NCI-H128 (cell line): ENCODE measurements around the gene NRN1.
"Not testable (repeated sequence)": the region's sequence is repeated elsewhere in the genome, so short reads cannot be mapped to it uniquely, and the experiment has no call there.

Experiments
- DNase-seq: peaks from one replicate; lab custom pipeline; 2025; ENCODE audit not compliant: unreplicated experiment; lab: John Stamatoyannopoulos, UW

The NRN1 gene

DNA sequence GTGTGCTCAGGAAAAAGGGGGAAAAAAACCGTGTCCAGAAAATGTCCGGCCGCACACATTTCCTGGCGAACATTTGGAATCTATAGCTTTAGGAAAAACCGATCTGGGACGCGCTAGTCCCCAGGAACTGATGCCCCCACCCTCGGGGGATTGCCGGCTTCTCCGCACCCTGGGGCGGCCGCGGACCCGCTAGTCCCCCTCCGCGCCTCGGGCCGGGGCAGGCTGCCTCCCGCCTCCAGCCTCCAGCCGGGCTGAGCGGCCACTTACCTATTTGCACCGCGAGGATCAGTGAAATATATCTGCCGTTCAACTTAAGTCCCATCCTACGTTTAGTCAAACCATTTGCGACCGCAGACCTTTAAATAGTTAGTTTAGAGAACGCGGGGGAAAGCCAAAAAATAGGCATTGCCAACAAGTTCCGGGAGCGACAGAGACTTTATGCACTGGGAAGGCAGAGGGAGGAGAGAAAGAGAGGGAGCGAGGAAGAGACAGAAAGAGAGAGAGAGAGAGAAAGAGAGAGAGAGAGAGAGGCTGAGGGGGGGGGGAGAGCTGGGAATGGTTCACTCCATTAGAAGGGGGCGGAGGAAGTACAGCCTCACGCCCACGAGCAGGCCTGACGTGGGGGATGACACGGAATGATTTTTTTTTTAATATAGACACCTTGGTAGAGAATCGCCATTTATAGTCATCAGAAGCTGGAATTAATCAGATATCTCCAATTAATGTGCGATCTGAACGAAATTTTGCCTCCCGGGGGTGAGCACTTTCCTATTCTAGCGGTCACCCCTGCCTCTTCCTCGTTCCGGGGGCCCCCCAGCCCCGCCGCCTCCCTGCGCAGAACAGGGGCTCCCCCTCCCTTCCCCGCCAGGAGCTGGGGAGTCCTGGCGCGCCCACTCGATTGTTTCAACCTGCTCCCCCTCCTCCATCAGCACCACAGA is at the start of gene NRN1:
Gene NRN1 (minus strand): TSS at position 498 of the 938 bp plus-strand sequence. CDS start 176 bp downstream, at position 322.
- peak; percentile 35 for DNase-seq

DNA sequence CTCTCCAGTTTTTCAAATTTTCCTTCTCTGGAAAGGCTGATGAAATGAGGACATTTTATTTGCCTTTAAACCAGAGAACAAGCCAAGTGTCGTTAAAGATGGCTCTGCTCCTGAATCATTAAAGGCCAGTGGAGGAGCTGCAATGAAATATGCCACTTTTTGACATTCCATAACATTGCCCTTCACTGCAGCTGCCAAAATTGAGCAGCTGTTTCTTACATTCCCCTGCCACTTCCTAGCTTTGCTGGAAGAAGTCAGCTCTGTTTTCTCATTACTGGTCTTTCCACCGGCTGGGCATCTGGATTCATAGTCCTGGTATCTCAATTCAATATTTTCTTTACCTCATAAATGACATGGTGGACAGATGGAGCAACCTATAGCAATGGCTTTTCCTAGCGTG is 45.5 kb upstream of the NRN1 start:
- DNase-seq: no peak

GRCh38 chr6:6046716-6047115 is 40.0 kb upstream of the NRN1 start:
- DNase-seq: no peak

DNA sequence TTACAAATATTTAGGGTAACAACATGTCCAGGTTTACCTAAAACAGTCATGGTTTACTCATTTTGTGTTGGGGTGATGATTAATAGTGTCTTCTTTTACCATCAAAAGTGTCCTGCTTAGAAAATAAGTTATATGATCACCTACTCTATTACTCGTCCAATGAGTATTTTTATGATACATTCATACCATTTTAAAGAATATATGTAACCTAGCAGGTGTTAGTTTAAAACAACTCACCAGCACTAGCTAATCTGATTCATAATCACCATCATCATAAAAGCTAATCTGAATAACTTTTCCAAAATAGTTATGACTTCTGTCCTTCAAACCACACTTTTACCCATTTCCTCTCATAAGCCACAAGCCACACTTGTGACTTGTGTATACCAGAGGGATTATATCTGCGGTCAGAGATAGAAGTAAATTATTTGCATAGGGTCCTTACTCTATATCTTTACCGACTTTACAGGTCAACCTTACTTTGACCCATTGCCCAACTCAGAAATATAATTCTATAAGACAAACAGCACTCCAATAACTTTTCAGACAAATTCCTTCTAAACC is 33.3 kb upstream of the NRN1 start:
- DNase-seq: no peak

GRCh38 chr6:6037179-6037578 is 30.5 kb upstream of the NRN1 start:
- DNase-seq: no peak

DNA sequence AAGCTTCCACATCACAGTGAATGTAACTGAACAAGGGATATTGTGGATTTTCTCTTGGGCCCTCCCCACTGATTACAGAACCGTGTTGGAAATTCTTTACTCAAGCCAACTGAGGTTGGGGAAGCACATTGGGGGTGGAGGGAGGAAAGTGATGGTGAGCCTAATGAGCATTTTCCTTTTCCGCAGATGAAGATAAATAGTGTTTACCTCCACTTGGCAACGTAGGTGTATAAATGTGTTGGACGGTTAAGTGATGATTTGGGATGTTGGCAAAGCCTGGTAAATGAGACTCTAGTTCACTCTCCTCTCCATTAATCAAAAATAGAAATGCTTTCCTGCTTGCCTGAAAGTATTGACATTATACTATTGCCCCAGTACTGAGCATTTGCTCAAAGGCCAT is 27.1 kb upstream of the NRN1 start:
- no peak for DNase-seq

DNA sequence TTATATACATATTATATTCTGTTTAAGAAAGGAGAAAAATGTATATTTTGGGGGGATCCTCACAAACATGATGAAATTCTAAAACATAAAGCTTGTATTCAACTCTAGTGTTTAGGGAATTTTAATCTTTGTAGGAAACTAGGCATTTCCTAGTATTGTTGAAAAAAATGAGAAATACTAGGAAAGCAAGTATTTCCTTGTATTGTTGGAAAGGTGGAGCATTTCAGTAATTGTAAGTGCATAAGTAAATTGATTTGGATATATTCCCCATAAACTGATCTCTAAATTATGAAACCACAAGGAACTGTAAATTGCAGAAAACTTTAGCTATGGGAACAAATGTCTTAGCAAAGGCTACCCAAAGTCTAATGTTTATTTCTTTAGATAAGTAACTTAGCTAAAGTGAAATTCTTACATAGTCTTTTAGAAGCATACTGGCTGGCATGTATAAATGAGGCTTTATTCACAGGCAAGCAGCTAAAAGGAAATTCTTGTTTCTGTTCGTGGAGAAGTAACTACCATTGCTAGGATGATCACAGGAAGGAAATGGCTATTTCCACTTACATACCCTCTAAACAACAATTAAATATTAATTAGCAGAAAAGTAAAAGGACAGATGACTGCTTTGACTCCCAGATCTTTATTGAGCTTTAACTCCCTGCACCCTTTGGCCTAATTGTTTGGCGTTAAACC is 19.9 kb upstream of the NRN1 start:
- no peak for DNase-seq

GRCh38 chr6:6025736-6026135 is 19.0 kb upstream of the NRN1 start:
- DNase-seq: no peak

DNA sequence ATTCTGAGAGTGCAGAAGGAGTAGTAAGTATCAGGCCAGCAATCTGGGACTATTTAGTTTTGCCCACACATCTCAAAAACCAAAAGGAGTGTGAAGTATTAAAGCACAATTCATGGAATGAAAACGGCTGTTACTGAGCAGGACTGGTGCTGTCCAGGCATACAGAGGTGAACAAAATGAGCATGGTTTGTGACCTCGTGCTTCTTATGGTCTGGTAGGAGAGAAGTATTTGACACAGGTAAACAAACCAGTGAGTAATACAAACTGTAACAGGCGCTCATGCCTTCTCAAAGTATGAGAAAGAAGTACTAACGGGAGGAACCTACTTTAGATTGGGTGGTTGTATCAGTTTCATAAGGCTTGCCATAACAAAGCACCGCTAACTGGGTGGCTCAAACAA is 17.5 kb upstream of the NRN1 start:
- no peak for DNase-seq

- DNase-seq: not testable (repeated sequence)
These were observed 16.1 kb upstream of the NRN1 start for GRCh38 chr6:6022841-6023240.

GRCh38 chr6:6008648-6009421 is 2.1 kb upstream of the NRN1 start:
- peak; percentile 87 for DNase-seq

DNA sequence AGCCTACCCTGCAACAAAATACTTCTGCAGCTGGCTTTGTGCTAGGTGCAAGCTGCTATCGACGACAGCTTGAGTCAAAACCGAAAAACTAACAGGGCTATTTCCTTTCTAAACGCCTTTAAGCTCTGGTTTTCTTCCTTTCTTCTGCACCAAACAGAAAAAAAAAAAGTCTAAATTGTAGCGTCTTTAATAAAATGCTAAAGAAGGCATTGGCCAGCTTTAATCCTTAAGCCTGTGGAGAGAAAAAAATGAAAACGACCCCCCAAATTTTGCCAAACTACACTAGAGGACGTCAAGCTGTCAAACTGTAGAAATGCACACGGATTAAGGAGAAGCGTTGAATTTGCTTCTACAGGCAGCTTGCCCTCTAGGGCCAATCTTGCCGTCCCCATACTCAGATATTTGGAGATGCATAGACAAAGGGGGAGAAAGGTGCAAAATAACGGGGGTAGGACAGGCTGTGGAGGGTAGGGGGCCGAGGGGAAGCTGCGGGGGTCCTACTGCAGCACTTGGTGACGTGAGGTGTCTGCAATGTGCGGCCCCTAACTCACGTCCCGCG is 1.4 kb upstream of the NRN1 start:
- no peak for DNase-seq

GRCh38 chr6:6007366-6008088 is 802 bp upstream of the NRN1 start:
- peak; percentile 59 for DNase-seq

DNA sequence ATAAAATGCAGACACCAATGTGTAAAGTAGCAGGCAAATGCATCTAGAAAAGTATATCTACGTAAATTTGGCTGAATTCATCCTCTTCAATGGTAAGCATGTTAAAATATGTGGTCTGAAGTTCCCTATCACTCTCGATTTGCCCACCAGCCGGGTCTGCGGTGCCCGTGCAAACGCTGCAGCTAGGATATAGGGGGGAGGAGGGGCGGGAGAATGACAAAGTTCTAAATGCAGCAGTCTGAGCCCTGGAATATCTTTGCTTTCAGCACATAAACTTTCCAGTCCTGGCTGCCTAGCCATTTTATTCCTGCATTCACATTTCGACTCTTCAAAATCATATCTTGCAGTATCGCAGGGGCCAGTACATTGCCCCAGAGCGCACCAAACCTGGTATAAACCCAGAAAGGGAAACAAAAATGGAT is 708 bp downstream of the NRN1 start:
- no peak for DNase-seq

DNA sequence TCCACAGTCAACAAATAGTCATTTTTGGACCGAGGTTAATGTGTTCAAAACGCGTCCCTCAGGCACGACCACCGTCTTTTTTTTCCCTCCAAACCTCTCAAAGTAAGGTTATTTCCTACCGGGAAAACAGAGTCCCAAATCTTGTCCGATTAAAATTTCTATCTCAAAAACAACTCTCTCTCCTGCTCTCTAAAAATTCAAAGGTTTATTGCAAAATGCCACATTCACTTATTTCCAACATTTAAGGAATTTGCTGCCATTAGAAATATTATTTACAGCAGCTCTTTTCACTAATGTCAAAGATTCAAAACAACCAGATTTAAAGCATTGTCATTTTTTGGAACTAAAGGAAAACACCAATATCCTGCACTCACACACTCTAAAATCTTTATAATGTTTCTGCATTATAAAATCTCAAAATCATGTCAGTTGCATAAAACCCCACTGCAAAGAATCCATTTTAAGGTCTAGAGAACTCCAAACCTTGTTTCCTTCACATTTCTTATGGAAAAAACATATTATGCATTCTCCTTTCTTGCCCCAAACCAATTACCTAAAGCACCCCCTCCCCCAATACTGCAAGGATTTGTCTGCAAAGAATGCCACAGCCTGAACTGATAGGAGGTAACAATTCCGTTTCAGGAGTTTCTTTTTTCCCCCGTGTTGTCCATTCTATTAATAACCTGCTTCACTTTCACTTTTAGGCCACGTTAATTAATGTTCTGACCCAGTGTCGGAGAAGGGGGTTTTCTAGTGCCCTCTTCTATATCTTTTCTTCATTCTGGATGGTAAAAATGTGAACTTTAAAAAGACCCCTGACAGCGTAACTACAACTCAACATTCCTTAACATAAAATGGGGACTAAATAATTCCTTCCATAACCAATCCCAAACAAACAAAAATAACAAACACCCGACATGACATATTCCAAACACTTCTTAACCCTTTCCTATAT is 1.4 kb downstream of the NRN1 start:
- no peak for DNase-seq

GRCh38 chr6:6004390-6004995 is 2.2 kb downstream of the NRN1 start:
- no peak for DNase-seq

DNA sequence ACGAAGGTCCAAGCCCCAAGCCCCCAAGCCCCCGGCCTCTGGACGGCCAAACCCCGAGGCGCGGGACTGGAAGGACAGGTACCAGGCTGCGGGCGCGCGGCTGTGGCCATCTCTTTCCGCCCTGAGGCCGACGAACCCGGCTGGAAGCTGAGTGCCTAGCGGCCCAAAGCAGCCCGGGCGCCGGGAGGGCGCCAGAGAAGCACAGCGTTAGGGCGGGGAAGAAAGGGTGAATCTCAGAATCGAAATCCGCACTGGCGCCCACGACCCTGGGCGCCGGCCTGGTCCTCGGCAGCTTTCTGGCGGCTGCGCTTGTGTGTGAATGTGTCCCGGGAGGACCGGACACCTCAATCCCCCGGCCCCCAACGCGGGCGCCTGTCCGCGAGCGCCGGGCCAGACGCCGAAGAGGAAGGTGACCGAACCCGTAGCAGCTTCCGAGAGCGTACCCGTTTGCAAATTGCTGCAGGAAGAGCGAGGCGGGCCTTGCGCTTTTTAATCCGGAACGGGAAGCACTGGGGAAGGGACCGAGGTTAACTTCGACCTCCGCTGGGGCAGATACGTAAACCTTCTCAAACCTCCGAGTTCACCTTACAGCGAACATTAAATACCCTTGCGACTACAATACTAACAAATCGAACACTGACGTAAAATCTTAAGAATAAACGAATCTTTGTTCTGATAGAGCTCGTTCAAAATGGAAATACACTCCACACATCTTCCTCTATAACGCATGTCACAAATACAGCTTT is 2.9 kb downstream of the NRN1 start:
- no peak for DNase-seq
